Choroid plexus epithelial cell (primary cell): ENCODE measurements around the gene ANKMY2.
A peak's percentile ranks its signal among the peaks of the same experiment; 100 is the strongest.

Experiments used
- DNase-seq: peaks from one replicate; pipeline ENCODE4 v3.0.0-alpha.2; 2010; ENCODE audit warnings: low read depth
- H3K4me3 ChIP-seq: 2 replicates; pipeline ENCODE4 v1.5.1; 2011; ENCODE audit warnings: low read depth, mild to moderate bottlenecking, control low read depth, low read length, moderate library complexity
- CTCF ChIP-seq: conservative IDR thresholded peaks from 2 replicates; pipeline ENCODE4 v1.5.1; 2011; ENCODE audit warnings: low read depth, mild to moderate bottlenecking, control low read depth, inconsistent platforms, low read length, moderate library complexity

Gene ANKMY2

DNA sequence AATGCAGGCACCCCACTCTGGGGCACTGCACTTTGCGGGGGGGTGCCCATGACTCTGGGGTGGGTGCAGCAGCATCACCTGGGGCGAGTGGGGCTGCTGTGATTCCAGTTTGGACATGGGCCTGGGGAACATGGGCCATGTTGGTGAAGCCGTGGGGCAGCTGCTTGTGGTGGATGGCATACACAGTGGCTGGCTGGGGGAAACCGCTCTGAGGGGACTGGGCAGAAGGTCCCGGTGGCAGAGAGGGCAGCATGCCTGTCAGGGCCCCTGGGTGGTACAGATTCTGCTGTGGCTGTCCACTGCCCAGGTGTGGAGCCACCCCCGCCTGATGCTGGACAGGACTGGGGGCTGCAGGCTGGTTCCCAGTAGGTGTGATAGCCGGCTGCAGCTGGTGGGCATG, 61.7 kb downstream of the ANKMY2 start:
- DNase-seq, result no peak
- H3K4me3 ChIP-seq, result no peak overlapping the region
- TF ChIP-seq CTCF, result no peak

- no peak for TF ChIP-seq CTCF
These were observed 64.3 kb downstream of the ANKMY2 start for GRCh38 chr7:16581286-16581685.

GRCh38 chr7:16579216-16579615, 66.3 kb downstream of the ANKMY2 start:
- no peak for DNase-seq
- H3K4me3 ChIP-seq, result no peak overlapping the region
- no peak for TF ChIP-seq CTCF

More at GRCh38 chr7:16581286-16581685, 64.3 kb downstream of the ANKMY2 start:
- no peak overlapping the region for H3K4me3 ChIP-seq
- no peak for DNase-seq

- TF ChIP-seq CTCF, result no peak
- no peak for DNase-seq
- H3K4me3 ChIP-seq, result no peak overlapping the region
These were observed 73.6 kb downstream of the ANKMY2 start for GRCh38 chr7:16571941-16572340.

DNA sequence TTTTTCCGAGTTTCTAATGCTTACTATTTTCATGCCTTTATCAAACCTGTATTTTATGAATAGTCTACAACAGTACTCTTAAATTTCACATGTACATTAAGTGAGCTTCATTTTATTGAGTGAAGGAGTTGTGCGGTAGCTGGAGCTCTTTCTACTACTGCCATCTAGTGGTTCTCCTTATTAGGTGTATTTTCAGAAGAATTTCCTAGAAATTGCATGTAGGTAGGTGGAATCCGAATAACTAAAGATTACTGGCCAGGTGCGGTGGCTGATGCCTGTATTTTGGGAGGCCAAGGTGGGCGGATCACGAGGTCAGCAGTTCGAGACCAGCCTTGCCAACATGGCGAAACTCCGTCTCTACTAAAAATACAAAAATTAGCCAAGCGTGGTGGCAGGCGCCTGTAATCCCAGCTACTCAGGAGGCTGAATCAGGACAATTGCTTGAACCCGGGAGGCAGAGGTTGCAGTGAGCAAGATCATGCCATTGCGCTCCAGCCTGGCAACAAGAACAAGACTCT, 80.6 kb downstream of the ANKMY2 start:
- H3K4me3 ChIP-seq, result no peak overlapping the region
- peak; percentile 73 for TF ChIP-seq CTCF
- peak; percentile 76 for DNase-seq

- no peak overlapping the region for H3K4me3 ChIP-seq
- TF ChIP-seq CTCF, result no peak
- no peak for DNase-seq
These were observed 81.6 kb downstream of the ANKMY2 start for GRCh38 chr7:16564023-16564380.

DNA sequence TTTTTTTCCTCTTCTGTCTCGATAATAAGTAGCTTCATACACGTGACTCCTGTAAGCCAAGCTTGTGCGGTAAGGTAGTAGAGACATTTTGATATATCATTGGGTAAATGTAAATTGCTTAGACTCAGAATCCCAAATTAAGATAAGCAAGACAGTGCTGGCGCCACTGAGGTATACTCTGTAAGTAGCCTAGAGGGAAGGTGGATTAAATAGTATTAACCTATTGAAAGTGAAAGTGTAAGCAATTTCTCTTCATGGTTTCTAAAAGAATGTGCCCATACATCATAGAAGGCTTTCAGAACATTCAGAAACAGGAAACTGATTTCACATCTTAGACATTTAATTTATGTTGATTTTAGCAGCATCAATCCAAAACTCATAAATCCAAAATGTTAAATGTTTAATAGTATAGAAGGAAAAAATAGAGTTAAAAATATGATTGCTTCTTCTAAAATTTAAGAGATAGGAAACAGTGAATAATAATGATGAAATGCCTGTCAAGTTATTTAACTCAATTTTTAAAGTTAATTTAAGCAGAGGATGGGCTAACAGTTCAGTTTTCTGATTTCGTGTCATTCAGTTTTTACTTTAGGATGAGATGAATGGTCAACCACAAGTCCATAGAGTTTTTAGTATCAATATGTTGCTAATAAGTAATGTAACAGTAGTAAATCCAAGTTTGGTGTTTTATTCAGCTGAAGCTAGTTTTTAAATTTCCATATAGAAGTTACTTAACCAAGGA, 82.1 kb downstream of the ANKMY2 start:
- TF ChIP-seq CTCF, result no peak
- H3K4me3 ChIP-seq, result no peak overlapping the region
- peak; percentile 44 for DNase-seq
